GM21367 (cell line): ENCODE results near the gene ZNF296.

Experiments
- ATAC-seq: cut with Tn5 transposase; IDR thresholded peaks from one replicate; pipeline ENCODE4 v1.9.1; 2021; ENCODE audit not compliant: unreplicated experiment

Gene ZNF296

DNA sequence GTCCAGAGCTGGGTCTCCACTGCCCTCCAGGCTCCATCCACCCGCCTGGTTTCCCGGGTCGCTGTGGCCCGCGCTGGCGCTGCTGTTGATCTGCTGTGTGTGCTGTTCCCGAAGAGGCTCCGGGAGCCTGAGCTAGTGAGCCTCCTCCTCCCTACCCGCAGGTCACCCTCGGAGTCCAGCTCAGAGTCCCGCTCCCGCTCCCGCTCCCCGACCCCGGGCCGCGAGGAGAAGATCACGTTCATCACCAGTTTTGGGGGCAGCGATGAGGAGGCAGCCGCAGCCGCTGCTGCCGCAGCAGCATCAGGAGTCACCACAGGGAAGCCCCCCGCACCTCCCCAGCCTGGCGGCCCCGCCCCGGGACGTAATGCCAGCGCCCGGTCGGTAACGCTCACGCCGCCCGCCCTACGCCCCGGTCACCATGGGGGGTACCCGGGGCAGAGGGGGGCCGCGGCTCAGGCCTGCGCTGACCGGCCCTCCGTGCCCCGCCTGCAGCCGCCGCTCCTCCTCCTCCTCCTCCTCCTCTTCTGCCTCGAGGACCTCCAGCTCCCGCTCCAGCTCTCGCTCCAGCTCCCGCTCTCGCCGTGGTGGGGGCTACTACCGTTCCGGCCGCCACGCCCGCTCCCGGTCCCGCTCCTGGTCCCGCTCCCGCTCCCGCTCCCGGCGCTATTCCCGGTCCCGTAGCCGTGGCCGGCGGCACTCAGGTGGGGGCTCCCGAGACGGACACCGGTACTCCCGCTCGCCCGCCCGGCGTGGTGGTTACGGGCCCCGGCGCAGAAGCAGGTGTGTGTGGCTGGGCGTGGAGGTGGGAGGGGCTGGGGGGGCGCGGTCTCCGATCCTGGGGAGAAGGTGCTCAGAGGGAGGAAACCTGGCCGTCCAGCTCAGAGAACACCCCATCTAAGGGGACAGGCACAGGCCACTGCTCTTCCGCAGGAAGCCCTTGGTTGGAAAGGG is 12.2 kb downstream of the ZNF296 start:
- no peak for ATAC-seq

DNA sequence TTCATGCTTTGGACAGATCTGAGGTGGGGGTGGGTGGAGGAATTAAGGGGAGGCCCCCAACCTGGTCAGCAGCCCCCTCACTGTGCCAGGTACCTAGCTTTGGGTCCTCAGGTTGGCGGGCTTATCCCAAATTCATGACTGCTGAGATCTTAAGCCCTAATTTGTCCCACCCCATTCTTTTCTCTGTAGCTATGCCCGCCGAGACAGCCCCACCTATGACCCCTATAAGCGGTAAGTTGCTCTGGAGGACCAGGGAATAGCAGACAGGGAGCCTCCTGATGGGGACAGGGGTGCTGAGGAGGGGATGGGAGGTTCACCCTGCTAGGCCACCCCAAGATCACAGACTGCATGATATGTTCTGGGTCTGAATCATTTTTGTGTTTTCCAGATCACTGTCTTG is 14.3 kb downstream of the ZNF296 start:
- no peak for ATAC-seq

DNA sequence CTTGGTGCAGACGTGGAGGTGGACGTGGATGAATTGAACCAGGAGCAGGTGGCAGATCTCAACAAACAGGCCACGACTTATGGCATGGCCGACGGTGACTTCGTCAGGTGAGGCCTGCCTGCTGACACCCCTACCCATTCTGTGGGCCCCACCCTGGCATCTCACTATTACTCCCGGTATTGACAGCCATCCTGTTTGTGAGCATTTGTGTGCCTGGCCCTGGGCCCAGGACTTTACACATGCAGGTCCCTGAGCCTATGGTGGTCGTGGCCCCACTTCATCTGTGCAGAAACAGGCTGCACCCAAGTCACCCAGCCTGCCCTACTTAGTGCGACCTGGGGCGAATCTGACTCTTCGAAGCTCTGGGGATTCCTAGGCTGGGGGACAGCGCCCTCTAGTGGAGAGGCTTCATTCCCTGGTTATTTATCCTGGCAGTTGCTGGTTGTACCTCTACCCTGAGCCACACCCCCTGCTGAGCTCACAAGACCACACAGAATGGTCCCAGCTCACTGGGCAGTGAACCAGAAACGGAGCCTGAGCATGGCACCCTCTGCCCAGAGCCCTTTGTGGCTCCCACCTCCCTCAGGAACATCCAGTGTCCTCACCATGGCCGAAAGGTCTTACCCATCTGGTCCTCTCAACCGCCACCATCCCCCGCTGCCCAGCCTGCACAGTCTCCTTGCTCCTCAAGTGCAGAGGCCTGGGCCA is 16.9 kb downstream of the ZNF296 start:
- no peak for ATAC-seq

DNA sequence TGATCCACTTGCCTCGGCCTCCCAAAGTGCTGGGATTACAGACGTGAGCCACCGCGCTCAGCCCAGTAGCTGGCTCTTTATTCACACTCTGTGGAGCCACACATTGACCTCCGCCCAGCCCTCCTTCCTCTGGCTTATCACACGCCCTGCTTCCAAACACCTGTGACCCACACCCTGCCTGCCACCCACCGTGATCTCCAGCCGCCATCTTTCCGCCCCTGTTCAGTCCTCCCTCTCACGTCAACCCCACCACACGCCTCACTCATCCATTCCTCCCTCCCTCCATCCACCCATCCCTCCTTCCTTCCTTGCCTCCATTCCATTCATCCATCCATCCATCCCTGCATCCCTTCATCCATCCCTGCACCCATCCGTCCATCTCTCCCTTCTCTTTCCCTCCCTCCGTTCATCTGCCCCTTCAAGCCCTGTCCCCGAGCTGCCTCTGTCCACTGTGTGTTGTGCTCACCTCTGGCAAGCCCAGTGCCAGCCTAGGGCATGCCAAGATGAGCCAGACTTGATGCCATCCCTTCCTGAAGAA is 17.6 kb downstream of the ZNF296 start:
- no peak for ATAC-seq

DNA sequence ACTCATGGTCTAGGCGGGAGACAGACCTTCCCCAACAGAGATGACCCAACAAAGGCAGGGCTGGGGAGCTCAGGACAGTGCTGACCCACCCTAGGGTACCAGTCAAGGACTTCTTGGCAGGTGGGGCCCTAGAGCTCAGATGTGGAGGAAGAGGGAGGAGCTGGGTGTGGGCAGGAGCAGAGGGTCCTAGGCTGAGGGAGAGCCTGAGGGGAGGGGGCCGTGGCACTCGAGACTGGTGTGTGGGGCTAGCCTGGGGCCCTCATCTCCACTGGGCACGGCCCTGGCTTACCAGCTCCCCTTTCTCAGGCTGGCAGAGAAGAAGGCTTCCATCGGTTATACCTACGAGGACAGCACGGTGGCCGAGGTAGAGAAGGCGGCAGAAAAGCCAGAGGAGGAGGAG is 18.8 kb downstream of the ZNF296 start:
- ATAC-seq, result no peak

DNA sequence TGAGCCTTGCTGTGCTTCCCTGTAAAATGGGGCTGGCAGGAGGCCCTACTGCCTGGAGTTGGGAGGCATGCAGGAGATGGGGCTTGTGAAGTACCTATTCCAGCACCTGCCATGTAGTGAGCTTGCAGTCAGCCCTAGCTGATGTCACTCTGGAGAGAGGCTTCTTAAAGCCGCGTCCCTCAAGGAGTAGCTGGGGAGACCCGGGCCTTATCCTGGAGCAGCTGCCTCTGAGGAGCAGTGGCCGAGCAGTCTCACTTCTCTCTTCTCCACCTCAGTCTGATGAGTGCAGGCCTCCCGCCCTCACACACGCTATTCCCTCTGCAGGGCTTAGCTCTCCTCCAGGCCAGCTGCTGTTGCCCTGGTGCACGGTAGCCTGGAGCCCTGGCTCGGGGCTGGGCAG is 19.4 kb downstream of the ZNF296 start:
- no peak for ATAC-seq

DNA sequence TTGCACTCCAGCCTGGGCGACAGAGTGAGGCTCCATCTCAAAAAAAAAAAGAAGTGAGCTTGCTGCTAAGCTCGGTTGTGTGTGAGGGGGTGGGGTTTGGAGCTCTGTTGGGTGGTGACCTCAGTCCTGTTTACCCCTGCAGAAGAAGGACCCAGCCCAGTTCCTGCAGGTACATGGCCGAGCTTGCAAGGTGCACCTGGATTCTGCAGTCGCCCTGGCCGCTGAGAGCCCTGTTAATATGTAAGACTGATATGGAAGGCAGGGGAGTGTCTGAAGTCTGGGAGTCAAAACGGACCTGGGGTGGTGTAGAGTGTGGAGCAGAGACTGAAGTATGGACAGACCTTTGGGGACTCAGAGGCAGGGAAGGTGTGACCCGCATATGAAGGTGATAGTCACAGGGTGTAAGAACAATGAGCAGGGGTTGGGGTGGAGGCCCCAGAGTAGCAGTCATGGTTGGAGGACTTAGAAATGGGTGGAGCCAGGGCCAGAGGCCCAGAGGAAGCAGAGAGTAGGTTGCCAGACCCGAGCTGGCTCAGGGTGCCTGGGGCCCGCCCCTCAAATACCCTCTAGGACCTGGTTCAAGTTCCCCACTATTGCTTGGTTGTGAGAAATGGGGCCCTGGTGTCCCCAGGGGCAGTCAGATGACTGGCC is 24.2 kb downstream of the ZNF296 start:
- no peak for ATAC-seq

DNA sequence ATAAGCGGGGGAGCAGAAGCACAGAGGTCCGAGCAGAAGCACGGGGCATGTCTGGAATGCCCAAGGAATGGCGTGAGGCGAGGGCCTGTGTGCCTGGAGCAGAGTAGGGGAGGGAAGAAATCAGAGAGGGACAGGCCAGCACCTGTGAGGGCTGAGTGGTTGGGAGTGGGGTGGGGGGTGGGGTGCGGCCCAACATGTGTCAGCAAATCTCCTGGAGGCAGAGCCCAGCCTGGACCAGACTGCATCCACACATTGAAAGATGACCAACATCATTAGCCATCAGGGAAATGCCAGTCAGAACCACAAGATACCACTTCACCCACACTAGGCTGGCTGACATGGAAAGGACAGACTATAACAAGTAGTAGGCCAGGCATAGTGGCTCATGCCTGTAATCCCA is 26.2 kb downstream of the ZNF296 start:
- no peak for ATAC-seq

DNA sequence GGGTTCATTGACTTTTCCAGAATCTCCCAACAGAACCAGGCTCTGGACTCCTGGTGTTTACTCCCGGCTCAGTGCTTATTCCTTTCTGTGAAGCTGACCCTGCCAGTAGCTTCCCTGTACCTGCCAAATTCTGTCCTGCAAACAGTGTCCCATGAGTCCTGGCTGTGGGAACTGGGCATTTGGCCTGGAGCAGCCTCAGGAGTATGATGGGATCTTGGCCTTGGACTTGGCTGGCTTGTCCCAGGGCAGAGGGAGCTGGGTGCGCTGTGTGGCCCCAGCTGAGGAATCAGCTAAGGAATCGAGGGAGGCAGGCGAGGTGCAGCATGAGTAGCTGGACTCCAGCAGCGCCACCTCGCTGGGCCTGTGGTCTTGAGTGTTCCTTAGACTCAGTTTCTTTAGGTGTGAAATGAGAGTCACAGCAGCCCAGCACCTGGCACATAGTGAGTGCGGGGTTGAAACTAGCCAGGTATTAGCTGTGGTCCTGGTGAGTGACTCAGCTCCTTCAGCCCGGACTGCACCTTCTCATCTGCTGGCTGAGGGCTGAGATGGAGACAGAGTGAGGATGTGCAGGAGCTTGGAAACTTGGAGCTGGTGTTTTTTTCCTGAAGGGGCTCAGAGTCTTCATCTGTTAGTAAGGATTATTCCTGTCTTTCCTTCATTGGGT is 27.1 kb downstream of the ZNF296 start:
- ATAC-seq, result no peak

DNA sequence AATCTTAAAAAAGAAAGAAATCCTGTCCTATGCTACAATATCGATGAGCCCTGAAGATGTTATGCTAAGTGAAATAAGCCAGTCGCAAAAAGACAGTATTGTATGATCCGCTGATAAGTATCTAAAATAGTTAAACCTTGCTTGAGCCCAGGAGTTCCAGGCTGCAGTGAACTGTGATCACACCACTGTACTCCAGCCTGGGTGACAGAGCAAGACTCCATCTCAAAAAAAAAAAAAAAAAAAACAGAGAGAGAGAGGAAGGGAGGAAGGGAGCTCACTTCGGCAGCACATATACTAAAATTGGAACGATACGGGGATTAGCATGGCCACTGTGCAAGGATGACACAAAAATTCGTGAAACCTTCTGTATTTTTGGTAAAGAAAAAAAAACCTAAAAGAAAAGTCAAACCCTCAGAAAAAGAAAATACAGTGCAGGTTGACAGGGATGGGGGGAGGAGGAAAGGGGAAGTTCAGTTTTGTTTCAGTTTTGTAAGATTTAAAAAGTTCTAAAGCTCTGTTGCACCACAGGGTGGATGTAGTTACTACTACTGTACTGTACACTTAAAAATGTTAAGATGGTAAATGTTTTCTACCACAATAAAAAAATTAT is 29.0 kb downstream of the ZNF296 start:
- ATAC-seq, result no peak

DNA sequence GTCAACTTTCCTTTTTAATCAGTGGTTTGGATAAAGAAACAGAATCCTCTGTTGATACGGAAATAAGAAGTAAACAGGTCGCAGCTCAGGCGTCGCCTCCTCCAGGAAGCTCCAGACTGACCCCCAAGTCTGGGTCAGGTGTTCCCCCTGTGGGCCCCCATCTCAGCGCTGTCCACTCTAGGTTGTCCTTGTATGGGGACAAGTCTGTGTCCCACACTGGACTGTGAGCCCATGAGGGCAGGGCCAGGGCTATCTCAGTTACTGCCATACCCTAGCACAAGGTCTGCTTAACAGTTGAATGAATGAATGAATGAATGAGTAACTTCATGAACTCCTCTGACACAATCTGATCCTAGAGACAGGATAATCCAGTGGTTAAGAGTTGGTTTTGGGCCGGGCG is 29.9 kb downstream of the ZNF296 start:
- no peak for ATAC-seq

DNA sequence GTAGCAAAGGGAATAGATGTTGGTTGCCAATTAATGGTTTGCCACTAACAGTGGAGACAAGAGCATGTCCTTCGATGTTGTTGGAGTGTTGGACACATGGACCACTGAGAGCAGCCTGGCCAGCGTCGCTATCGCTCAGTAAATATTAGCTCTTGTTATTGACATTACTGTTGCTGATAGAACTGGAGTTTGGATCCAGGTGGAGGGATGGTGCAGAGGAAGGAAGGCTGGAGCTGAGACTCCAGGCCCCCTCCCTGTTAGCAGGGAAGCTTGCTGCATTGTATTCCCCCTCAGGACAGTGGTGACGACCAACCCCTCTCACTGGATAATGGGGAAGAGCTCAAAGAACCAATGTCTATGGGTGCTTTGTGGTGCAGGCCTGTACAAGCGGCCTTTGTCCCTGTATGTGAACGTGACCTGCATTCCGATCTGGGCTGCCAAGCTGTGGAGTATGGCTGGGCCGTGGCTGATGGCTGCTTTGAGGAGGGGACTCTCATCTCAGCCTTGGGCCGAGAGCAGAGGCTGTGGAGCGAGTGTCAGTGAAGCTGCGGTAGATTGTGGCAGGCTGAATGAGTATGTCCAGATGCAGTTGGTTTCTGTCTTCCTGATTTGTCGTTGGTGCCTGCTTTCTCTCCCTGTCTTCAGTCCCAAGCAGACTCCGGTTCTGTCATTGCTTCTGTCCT is 30.5 kb downstream of the ZNF296 start:
- ATAC-seq, result no peak

DNA sequence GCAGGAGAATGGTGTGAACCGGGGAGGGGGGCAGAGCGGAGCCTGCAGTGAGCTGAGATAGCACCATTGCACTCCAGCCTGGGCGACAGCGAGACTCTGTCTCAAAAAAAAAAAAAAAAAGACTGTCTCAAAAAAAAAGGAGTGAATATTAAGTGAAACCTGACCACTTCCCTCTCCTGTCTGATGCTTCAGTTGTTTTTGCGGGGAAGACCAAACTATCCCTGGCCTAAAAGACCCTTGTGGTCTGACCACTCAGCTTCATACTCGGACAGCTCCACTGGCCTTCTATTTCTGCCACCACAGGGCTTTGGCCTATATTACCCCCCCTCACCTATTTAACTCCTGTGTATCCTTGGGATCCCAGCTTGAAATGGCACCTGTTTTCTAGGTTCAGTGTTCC is 35.2 kb downstream of the ZNF296 start:
- ATAC-seq, result no peak

DNA sequence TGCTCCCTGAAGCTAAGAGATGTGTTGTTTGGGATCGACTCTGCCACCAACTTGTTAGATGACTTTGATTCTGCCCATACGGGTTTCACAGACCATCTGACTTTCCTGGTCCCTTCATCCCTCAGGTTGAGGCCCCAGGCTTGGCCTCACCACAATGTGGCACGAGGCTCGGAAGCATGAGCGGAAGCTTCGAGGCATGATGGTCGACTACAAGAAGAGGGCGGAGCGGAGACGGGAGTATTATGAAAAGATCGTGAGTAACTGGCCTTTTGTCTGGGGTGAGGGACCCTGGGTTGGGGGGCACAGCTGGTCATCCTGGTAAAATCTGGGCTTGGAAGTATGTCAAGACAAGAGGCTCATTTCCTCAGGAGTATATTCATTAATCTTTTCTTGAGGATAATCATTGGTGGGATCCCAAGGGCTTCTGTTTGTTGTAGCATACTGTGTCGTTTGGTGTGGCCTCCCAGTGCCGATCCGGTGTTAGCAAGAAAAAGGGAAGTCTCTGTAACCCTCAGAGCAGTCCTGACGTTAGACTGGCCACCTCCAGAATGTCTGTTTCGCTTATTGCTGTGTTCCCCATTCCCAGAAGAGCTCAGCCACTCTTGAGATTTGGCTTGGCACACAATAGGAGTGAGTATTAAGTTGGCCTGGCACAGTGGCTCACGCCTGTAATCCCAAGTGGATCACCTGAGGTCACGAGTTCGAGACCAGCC is 36.1 kb downstream of the ZNF296 start:
- ATAC-seq, result no peak

DNA sequence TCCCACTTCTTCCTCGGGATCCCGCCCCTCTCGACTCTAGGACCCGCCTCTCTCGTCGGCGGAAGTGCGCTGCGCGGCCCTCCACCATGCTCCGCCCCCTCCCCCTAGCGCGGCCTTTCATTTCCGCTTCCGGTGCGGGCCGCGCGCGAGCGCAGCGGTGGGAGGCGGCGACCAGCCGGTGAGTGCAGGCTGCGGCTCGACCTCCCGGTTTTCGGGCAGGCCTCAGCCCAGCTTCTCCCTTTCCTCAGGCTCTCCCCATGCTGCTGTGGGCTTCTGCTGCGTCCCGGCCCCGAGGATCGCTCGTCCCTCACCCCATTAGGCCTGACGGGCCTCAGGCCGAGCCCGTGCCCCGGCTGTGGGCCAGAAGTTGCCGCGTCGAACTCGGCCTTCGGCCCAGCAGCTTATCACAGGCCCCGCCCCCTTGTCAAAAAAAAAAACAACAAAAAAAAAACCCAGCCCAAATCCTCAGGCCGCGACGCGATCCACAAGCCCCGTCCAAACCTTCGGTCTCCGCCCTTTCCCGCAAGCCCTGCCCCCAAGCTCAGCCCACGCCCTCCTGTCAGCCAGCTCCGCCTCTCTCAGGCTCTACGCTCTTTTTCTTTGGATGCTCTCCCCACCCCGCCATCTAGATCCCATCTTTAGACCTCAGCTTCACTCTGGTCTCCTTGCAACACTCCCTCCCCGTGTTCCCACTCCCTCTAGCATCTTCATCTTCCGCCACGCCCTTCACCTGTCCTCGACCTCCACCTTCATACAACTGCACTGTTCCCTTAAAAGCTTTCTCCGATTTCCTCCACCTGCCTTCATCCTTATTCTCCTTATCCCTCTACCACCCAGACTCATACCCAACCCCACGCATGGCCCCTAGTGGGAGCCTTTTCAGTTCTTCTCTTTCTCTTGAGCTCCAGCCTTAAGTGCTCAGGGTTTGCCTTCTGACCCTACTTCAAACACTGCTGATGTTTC is 37.1 kb downstream of the ZNF296 start, which contains the start of gene CLASRP:
CLASRP (plus strand) TSS at position 115 of the 963 bp plus-strand sequence. CDS start 1,168 bp downstream, outside the sequence.
- peak; percentile 72 for ATAC-seq

DNA sequence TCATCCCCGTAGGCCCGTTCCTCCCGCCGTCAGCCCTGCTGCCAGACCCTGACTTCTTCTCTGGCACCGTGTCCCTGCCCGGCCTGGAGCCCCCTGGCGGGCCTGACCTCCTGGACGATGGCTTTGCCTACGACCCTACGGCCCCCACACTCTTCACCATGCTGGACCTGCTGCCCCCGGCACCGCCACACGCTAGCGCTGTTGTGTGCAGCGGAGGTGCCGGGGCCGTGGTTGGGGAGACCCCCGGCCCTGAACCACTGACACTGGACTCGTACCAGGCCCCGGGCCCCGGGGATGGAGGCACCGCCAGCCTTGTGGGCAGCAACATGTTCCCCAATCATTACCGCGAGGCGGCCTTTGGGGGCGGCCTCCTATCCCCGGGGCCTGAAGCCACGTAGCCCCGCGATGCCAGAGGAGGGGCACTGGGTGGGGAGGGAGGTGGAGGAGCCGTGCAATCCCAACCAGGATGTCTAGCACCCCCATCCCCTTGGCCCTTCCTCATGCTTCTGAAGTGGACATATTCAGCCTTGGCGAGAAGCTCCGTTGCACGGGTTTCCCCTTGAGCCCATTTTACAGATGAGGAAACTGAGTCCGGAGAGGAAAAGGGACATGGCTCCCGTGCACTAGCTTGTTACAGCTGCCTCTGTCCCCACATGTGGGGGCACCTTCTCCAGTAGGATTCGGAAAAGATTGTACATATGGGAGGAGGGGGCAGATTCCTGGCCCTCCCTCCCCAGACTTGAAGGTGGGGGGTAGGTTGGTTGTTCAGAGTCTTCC is 38.7 kb downstream of the ZNF296 start:
- no peak for ATAC-seq

DNA sequence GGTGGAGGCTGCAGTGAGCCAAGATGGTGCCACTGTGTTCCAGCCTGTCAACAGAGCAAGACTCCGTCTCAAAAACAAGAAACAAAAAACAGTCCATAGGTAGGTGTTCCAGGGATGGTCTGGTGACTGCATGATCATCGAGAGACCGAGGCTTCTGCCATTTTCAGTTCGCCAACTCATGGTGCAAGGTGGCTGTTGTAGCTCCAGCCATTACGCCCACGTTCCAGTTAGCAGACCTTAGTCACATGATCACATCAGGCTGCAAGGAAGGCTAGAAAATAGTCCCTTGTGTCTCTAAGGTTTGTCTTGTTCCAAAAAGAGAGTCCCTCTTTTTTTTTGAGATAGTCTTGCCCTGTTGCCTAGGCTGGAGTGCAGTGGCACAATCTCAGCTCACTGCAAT is 40.5 kb downstream of the ZNF296 start:
- no peak for ATAC-seq
